OCI-LY3 (cell line): ENCODE data around the gene MZF1.

Experiments used
- H2AFZ ChIP-seq: fragments of 200-600, 300-600 bp; shearing (Covaris generic); 2 replicates; pipeline ENCODE4 v1.6.0; 2014; ENCODE audit warnings: antibody characterized with exemption, low read depth, low read length
- H3K27ac ChIP-seq: fragments of 200-600, 300-600 bp; sonication (generic); 2 replicates; pipeline ENCODE4 v1.5.1; 2014; ENCODE audit warnings: mild to moderate bottlenecking, low read length, moderate library complexity, mixed read lengths
- H3K27me3 ChIP-seq: fragments of 200-600, 300-600 bp; sonication (generic); 2 replicates; pipeline ENCODE4 v1.6.1; 2014; ENCODE audit warnings: low read depth, low read length, mixed read lengths
- H3K36me3 ChIP-seq: fragments of 200-600, 300-600 bp; sonication (generic); replicated peaks from 2 replicates; pipeline ENCODE3; 2014; ENCODE audit warnings: low read depth, low read length, mixed read lengths
- H3K4me1 ChIP-seq: fragments of 300-600, 200-600 bp; sonication (generic); 2 replicates; pipeline ENCODE4 v1.6.1; 2014; ENCODE audit warnings: low read length, mixed read lengths
- H3K4me2 ChIP-seq: fragments of 200-600, 300-600 bp; sonication (generic); 2 replicates; pipeline ENCODE4 v1.6.1; 2014; ENCODE audit warnings: low read length, mixed read lengths
- H3K4me3 ChIP-seq: fragments of 300-600, 200-600 bp; sonication (generic); 2 replicates; pipeline ENCODE4 v1.5.1; 2014; ENCODE audit warnings: antibody characterized with exemption, mild to moderate bottlenecking, low read length, moderate library complexity
- H3K79me2 ChIP-seq: fragments of 300-600, 200-600 bp; shearing (Covaris generic); 2 replicates; pipeline ENCODE4 v1.6.1; 2014; ENCODE audit warnings: mild to moderate bottlenecking, low read length, mixed read lengths
- H3K9ac ChIP-seq: fragments of 300-600, 200-600 bp; shearing (Covaris generic); 2 replicates; pipeline ENCODE4 v1.6.0; 2014; ENCODE audit warnings: mild to moderate bottlenecking, low read length, moderate library complexity
- H3K9me3 ChIP-seq: fragments of 200-600, 300-600 bp; shearing (Covaris generic); 2 replicates; pipeline ENCODE4 v1.6.1; 2014; ENCODE audit warnings: low read length, mixed read lengths; ENCODE audit not compliant: insufficient read depth
- H4K20me1 ChIP-seq: fragments of 200-600, 300-600 bp; sonication (generic); 2 replicates; pipeline ENCODE4 v1.6.1; 2016; ENCODE audit warnings: low read length, mixed read lengths; ENCODE audit not compliant: insufficient read depth
- CTCF ChIP-seq: fragments of 200-600, 300-600 bp; sonication (generic); IDR thresholded peaks from 2 replicates; pipeline ENCODE4 v1.5.1; 2014; ENCODE audit warnings: antibody characterized with exemption, low read length, low read depth
- EZH2phosphoT487 ChIP-seq: fragments of 200-600 bp; shearing (Covaris generic); IDR thresholded peaks from 2 replicates; pipeline ENCODE4 v1.6.1; 2018; ENCODE audit warnings: antibody characterized with exemption, mixed run types, low read depth

Gene MZF1

DNA sequence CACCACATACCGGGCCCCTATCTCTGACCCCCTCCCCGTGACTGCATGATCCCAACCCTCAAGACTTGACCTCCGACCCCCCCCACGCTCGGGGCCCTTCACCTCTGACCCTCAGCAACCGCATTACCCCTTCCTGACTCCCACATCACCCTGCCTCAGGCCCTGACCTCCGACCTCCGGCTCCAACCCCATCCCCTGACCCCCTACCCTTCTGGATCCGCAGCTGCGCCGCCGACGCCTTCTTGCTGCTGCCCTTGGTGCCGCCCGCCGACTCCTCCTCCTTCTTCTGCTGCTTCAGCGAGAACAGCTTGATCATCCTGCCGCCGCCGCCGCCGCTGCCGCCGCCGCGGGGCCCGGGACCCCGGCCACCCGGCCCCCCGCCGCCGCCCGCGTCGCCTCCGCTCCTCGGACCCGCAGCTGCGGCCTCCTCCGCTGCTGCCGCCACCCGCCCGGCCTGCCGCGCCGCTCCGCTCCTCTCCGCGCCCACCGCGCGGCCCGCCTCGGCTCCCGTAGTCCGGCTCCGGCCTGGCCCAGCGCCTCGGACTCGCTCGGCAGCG, 15.0 kb downstream of the MZF1 start, which contains the start of gene UBE2M:
Gene UBE2M, minus strand, starts transcription at position 546 of the 557 bp plus-strand sequence. Its CDS starts 230 bp downstream, at position 316.
- Histone ChIP-seq H3K4me1 (peaks cover 33% of the 10 kb centered on the region), H4K20me1 (no peaks in the 10 kb centered on the region), H3K9me3 (no peaks in the 10 kb centered on the region), H3K9ac (peak within 1 kb of the TSS; percentile 99), H3K27ac (peak within 1 kb of the TSS; percentile 94), H3K27me3 (no peaks in the 10 kb centered on the region), H3K79me2 (peaks cover 75% of the 10 kb centered on the region), H3K4me2 (peak within 1 kb of the TSS; percentile 95), H3K4me3 (peak within 1 kb of the TSS; percentile 88), H2AFZ (peak within 1 kb of the TSS; percentile 12; the same call in 1 of the 2 replicates), H3K36me3 (peaks cover 28% of the 10 kb centered on the region)
- no peak for TF ChIP-seq CTCF
- no peak for TF ChIP-seq EZH2phosphoT487

- Histone ChIP-seq H2AFZ (no peak overlapping the region), H3K27me3 (no peaks in the 10 kb centered on the region), H3K9ac (peak overlapping the region; percentile 99), H3K36me3 (peaks cover 32% of the 10 kb centered on the region), H4K20me1 (no peaks in the 10 kb centered on the region), H3K4me3 (peak overlapping the region; percentile 88), H3K4me2 (peak overlapping the region; percentile 95), H3K27ac (peak overlapping the region; percentile 94), H3K9me3 (no peaks in the 10 kb centered on the region), H3K79me2 (peaks cover 74% of the 10 kb centered on the region), H3K4me1 (peaks cover 33% of the 10 kb centered on the region)
- no peak for TF ChIP-seq EZH2phosphoT487
- no peak for TF ChIP-seq CTCF
These were observed 15.7 kb downstream of the MZF1 start for GRCh38 chr19:58557221-58558065.

GRCh38 chr19:58556622-58557220, 16.4 kb downstream of the MZF1 start:
- no peaks in the 10 kb centered on the region for H4K20me1 ChIP-seq
- peak overlapping the region; percentile 88 for H3K4me3 ChIP-seq
- peak overlapping the region; percentile 94; the same call in 1 of the 2 replicates for H3K27ac ChIP-seq
- no peaks in the 10 kb centered on the region for H3K27me3 ChIP-seq
- peak overlapping the region; percentile 99 for H3K9ac ChIP-seq
- H3K79me2 ChIP-seq, result peaks cover 67% of the 10 kb centered on the region
- H2AFZ ChIP-seq, result no peak overlapping the region
- H3K4me1 ChIP-seq, result peaks cover 33% of the 10 kb centered on the region
- no peak for TF ChIP-seq CTCF
- TF ChIP-seq EZH2phosphoT487, result no peak
- H3K9me3 ChIP-seq, result no peaks in the 10 kb centered on the region
- H3K4me2 ChIP-seq, result peak overlapping the region; percentile 95
- peaks cover 32% of the 10 kb centered on the region for H3K36me3 ChIP-seq
